Transverse colon (tissue), 4 donors: Measurements from ENCODE around the gene KCNAB3.

Source experiments
- CTCF ChIP-seq, 5 experiments: fragments of 200-600 bp in 3 of 5; fragments of 450-650 bp in 2 of 5; sonication (generic) in 3 of 5; IDR thresholded peaks; 1 replicate in 2 of 5; 2 replicates in 3 of 5; pipeline ENCODE4 v1.5.1; 2016 to 2017; ENCODE audit warnings: antibody characterized with exemption in 5 of 5, inconsistent platforms in 3 of 5, mild to moderate bottlenecking in 2 of 5, moderate library complexity in 1 of 5
- POLR2AphosphoS5 ChIP-seq, 3 donors: sonication (generic); formaldehyde crosslinking; IDR thresholded peaks; one replicate each; pipeline ENCODE4 v1.6.1; 2016; ENCODE audit warnings: antibody characterized with exemption in 3 of 3

GRCh38 chr17:7875804-7876370, 53.8 kb downstream of the KCNAB3 start:
- TF ChIP-seq POLR2AphosphoS5 (IDR thresholded peaks at IDR 0.05) (no peak), CTCF (IDR thresholded peaks at IDR 0.05) (no peak)
